OCI-LY1 (cell line): ENCODE measurements around the gene JAK1.

Source experiments
- H2AFZ ChIP-seq: fragments of 200-600 bp; sonication (generic), shearing (Covaris generic); 2 replicates; pipeline ENCODE4 v1.6.0; 2014; ENCODE audit warnings: antibody characterized with exemption, mild to moderate bottlenecking, low read length
- H3F3A ChIP-seq: fragments of 200-600 bp; sonication (generic), shearing (Covaris generic); 2 replicates; pipeline ENCODE4 v1.6.0; 2014; ENCODE audit warnings: mild to moderate bottlenecking, antibody characterized with exemption, low read length, moderate library complexity; ENCODE audit not compliant: insufficient read depth
- H3K27ac ChIP-seq: fragments of 200-600 bp; sonication (generic); 2 replicates; pipeline ENCODE4 v1.5.1; 2014; ENCODE audit warnings: low read length, mixed run types, mild to moderate bottlenecking, low read depth; ENCODE audit not compliant: poor library complexity, severe bottlenecking
- H3K27me3 ChIP-seq: fragments of 200-600 bp; sonication (generic); 2 replicates; pipeline ENCODE4 v1.6.0; 2014; ENCODE audit warnings: antibody characterized with exemption, mild to moderate bottlenecking, low read length, moderate library complexity; ENCODE audit not compliant: insufficient read depth
- H3K36me3 ChIP-seq: fragments of 200-600 bp; sonication (generic); 2 replicates; pipeline ENCODE4 v1.6.1; 2014; ENCODE audit warnings: mild to moderate bottlenecking, antibody characterized with exemption, low read length, moderate library complexity, mixed read lengths; ENCODE audit not compliant: insufficient read depth
- H3K4me1 ChIP-seq: fragments of 200-600 bp; sonication (generic); 2 replicates; pipeline ENCODE4 v1.5.1; 2014; ENCODE audit warnings: mild to moderate bottlenecking, low read length, moderate library complexity; ENCODE audit not compliant: insufficient read depth, severe bottlenecking
- H3K4me2 ChIP-seq: fragments of 200-600 bp; sonication (generic), shearing (Covaris generic); 2 replicates; pipeline ENCODE4 v1.6.1; 2014; ENCODE audit warnings: low read length
- H3K4me3 ChIP-seq: fragments of 200-600 bp; sonication (generic); 2 replicates; pipeline ENCODE4 v1.5.1; 2014; ENCODE audit warnings: low read length, low read depth, mild to moderate bottlenecking, mixed read lengths; ENCODE audit not compliant: poor library complexity, severe bottlenecking
- H3K79me2 ChIP-seq: fragments of 200-600 bp; shearing (Covaris generic); 2 replicates; pipeline ENCODE4 v1.6.1; 2016; ENCODE audit warnings: mixed run types, low read length, mixed read lengths; ENCODE audit not compliant: insufficient read depth
- H3K9ac ChIP-seq: fragments of 200-600 bp; sonication (generic), shearing (Covaris generic); 2 replicates; pipeline ENCODE4 v1.6.1; 2014; ENCODE audit warnings: mild to moderate bottlenecking, low read length, mixed read lengths
- H3K9me2 ChIP-seq: fragments of 200-600 bp; sonication (generic), shearing (Covaris generic); 2 replicates; pipeline ENCODE4 v1.6.1; 2014; ENCODE audit warnings: low read depth, mild to moderate bottlenecking, low read length, mixed read lengths
- H3K9me3 ChIP-seq: fragments of 200-600 bp; shearing (Covaris generic); 2 replicates; pipeline ENCODE4 v1.6.1; 2014; ENCODE audit warnings: low read length, mixed read lengths
- H4K20me1 ChIP-seq: fragments of 200-600 bp; sonication (generic), shearing (Covaris generic); 2 replicates; pipeline ENCODE4 v1.6.0; 2016; ENCODE audit warnings: mild to moderate bottlenecking, low read length; ENCODE audit not compliant: insufficient read depth
- EZH2 ChIP-seq: fragments of 200-600 bp; sonication (generic), shearing (Covaris generic); IDR thresholded peaks from 2 replicates; pipeline ENCODE4 v1.8.0; 2017; ENCODE audit warnings: borderline replicate concordance, mixed run types, mild to moderate bottlenecking, antibody characterized with exemption, low read length, moderate library complexity, mixed read lengths
- TF ChIP-seq, protein P1 (sequence below): fragments of 200-600 bp; sonication (generic), shearing (Covaris generic); IDR thresholded peaks from 2 replicates; pipeline ENCODE4 v1.5.1; 2017; ENCODE audit warnings: mild to moderate bottlenecking, antibody characterized with exemption, low read length, moderate library complexity, mixed read lengths

The JAK1 gene

DNA sequence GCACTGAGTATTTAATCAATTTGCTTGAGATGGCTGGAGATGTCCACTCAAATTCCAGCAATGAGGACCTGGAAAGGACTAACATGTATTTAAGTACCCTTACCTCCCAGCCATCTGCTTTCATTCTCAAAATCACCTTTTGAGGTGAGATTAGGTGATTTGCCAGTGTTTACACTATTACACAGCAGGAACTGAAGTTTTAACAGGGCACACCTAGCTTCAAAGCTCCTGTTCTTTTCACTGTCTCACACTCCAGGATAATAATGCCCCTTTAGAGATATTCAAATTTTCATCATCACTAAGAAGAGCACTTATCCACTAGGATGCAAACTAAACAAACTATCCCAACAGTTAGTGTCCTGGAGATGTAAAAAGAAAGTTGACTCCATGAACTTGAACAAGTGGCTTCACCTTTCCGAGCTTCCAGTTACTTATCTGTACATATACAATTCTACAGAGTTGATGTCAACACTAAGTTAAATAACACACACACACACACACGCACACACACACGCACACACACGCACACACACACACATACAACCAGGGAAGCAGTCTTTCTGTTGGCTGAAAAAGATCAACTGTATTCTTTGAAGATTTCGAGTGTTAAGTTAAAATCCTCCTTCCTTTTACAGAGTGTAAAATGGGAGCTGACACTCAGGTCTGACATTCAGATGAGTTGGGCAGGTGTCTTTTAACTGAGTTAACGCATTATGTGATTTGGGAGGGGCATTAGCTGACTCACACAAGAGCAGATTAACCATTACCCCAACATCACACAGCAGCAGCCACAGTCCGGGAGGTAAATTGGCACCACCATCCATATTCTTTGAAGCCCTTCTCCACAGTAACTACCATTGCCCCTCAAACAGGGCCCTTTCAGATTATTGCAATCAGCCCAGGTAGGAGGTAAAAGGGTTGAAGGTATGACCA is 15.5 kb upstream of the JAK1 start:
- no peak for TF ChIP-seq EZH2
- TF ChIP-seq, protein P1, sequence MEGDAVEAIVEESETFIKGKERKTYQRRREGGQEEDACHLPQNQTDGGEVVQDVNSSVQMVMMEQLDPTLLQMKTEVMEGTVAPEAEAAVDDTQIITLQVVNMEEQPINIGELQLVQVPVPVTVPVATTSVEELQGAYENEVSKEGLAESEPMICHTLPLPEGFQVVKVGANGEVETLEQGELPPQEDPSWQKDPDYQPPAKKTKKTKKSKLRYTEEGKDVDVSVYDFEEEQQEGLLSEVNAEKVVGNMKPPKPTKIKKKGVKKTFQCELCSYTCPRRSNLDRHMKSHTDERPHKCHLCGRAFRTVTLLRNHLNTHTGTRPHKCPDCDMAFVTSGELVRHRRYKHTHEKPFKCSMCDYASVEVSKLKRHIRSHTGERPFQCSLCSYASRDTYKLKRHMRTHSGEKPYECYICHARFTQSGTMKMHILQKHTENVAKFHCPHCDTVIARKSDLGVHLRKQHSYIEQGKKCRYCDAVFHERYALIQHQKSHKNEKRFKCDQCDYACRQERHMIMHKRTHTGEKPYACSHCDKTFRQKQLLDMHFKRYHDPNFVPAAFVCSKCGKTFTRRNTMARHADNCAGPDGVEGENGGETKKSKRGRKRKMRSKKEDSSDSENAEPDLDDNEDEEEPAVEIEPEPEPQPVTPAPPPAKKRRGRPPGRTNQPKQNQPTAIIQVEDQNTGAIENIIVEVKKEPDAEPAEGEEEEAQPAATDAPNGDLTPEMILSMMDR, result no peak
- Histone ChIP-seq H2AFZ (no peak overlapping the region), H3K9ac (no peak overlapping the region), H3K9me2 (no peaks in the 10 kb centered on the region), H3K4me2 (no peak overlapping the region), H3K4me3 (no peak overlapping the region), H3K79me2 (no peaks in the 10 kb centered on the region), H3K4me1 (no peaks in the 10 kb centered on the region), H3K36me3 (no peaks in the 10 kb centered on the region), H3F3A (no peaks in the 10 kb centered on the region), H3K27me3 (no peaks in the 10 kb centered on the region), H4K20me1 (no peaks in the 10 kb centered on the region), H3K9me3 (no peaks in the 10 kb centered on the region), H3K27ac (no peak overlapping the region)

DNA sequence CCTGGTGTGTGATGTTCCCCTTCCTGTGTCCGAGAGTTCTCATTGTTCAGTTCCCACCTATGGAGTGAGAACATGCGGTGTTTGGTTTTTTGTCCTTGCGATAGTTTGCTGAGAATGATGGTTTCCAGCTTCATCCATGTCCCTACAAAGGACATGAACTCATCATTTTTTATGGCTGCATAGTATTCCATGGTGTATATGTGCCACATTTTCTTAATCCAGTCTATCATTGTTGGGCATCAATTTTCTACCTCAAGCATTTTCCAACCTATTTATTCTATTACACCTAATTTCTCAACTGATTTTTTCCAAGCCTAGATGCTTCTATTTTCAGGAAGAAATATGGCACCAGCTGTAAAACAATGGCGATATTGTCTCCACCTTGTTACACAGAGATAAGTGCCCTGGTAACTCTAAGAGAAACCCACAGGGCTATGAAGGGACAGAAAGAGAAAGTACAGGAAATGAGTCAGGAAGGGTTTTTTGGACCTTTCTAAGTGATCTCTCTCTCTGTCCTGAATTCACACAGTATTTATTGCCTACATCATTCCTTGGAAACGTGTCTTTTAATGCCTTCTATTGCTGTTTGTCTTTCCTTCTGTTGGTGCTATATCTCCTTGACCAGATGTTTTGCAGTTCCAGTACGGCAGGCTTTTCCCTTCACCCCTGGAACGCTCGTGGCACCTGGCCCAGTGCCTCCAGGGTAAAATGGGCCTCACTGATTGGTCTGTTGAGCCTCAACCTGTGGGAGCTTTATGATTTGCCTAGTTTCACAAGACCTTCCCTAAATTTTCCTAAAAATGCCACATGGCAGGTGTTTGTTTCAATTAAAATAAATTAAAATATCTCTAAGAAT is 14.6 kb upstream of the JAK1 start:
- Histone ChIP-seq H3K4me3 (no peak overlapping the region), H3K9me2 (no peaks in the 10 kb centered on the region), H3K4me1 (no peaks in the 10 kb centered on the region), H2AFZ (no peak overlapping the region), H3K4me2 (no peak overlapping the region), H3K9ac (no peak overlapping the region), H3K27me3 (no peaks in the 10 kb centered on the region), H3K9me3 (no peaks in the 10 kb centered on the region), H4K20me1 (no peaks in the 10 kb centered on the region), H3K36me3 (no peaks in the 10 kb centered on the region), H3K27ac (no peak overlapping the region), H3F3A (no peaks in the 10 kb centered on the region), H3K79me2 (no peaks in the 10 kb centered on the region)
- no peak for TF ChIP-seq EZH2
- TF ChIP-seq, protein P1, result no peak

DNA sequence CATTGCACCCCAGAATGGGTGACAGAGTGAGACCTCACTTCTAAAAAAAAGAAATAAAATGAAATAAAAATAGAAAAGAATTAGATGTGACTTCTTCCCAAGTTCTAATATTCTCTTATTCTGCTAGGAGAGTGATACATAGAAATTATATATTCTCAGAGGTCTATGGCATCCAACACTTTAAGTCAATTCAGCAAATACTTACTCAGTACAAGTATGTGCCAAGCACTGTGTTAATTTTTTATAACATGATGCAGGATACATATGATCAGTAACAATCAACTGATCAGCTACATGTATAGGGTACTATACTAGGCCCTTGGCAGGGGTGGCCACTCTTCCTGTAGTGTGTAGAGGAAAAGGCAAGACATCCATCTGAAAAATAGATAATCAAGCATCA is 13.0 kb upstream of the JAK1 start:
- H4K20me1 ChIP-seq, result no peaks in the 10 kb centered on the region
- H3K9me2 ChIP-seq, result no peaks in the 10 kb centered on the region
- H3K27ac ChIP-seq, result no peak overlapping the region
- H3K4me2 ChIP-seq, result no peak overlapping the region
- H3K36me3 ChIP-seq, result no peaks in the 10 kb centered on the region
- no peak overlapping the region for H3K4me3 ChIP-seq
- no peak overlapping the region for H2AFZ ChIP-seq
- no peaks in the 10 kb centered on the region for H3F3A ChIP-seq
- H3K79me2 ChIP-seq, result no peaks in the 10 kb centered on the region
- no peaks in the 10 kb centered on the region for H3K4me1 ChIP-seq
- H3K9ac ChIP-seq, result no peak overlapping the region
- H3K27me3 ChIP-seq, result no peaks in the 10 kb centered on the region
- no peaks in the 10 kb centered on the region for H3K9me3 ChIP-seq
- no peak for TF ChIP-seq EZH2
- TF ChIP-seq, protein P1, result no peak
